Measurements from ENCODE around the gene LRRTM4. TPM values are rescaled to one million over a fixed set of nuclear protein-coding genes. Genes with fewer than 3 reads are reported as not detected.
"Not testable (repeated sequence)": the region's sequence is repeated elsewhere in the genome, so short reads cannot be mapped to it uniquely, and the experiment has no call there.

The LRRTM4 gene
- total RNA-seq, 1 experiment from 2014 or later = 1.1 TPM

GRCh38 chr2:77169426-77169825 lies 352.8 kb downstream of the LRRTM4 start:
- no peak for DNase-seq (ENCODE audit: low spot score)

- DNase-seq (ENCODE audit: low spot score) = not testable (repeated sequence)
These were observed 358.2 kb downstream of the LRRTM4 start for GRCh38 chr2:77164021-77164420.

GRCh38 chr2:77161009-77161408 lies 361.2 kb downstream of the LRRTM4 start:
- peak; percentile 54 for DNase-seq (ENCODE audit: low spot score)

DNA sequence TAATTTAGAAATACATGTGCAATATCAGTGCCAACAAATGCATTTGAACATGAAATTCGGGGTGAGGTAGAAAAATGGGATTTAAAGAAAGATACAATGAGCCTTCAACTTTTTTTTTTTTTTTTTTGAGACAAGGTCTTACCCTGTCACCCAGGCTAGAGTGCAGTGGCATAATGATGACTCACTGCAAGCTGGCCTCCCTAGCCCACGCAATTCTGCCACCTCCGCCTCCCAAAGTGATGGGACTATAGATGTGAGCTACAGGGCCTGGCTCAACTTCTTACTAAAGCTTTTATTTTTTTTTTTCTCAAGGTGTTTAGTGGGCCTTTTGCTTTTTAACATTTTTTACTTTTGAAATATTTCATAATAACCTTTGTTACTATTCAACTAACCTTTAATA lies 365.6 kb downstream of the LRRTM4 start:
- DNase-seq (ENCODE audit: low spot score) = peak; percentile 44

DNA sequence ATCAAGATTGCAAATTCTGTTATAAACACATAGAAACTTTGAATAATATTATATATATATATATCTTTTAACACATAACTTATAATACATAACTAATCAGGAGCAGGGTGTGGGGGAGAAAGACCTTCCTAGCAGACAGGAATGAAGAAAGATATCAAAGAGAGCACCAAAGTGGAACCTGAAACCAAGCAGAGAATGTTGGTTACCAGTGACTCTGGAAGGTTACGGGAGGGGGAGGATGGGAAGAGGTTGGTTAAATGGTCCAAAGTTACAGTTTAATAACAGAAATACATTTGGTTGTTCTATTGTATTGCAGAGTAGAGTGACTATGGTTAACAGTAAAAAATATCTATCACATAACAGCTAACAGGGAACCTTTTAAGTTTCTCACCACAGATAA lies 366.7 kb downstream of the LRRTM4 start:
- DNase-seq (ENCODE audit: low spot score) = no peak

GRCh38 chr2:77149565-77149964 lies 372.6 kb downstream of the LRRTM4 start:
- DNase-seq (ENCODE audit: low spot score) = no peak

DNA sequence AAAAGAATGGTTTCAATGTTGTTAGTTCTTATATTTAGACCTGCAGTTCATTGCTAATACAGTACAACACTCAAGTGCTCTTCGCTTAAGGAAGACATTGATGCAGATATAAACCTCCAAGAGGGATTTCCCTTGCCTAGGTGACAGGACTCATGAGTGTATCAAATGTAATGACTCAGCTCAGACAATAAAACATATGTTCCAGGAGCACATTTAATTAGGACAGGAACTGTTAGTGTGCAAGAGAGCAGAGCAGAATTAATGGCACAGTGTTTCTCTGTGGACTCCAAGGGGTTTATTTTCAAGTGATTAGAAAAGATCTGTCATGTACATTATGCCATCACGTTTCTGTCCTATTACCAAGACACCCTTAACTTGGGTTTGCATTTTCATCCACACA lies 375.0 kb downstream of the LRRTM4 start:
- DNase-seq (ENCODE audit: low spot score) = no peak

DNA sequence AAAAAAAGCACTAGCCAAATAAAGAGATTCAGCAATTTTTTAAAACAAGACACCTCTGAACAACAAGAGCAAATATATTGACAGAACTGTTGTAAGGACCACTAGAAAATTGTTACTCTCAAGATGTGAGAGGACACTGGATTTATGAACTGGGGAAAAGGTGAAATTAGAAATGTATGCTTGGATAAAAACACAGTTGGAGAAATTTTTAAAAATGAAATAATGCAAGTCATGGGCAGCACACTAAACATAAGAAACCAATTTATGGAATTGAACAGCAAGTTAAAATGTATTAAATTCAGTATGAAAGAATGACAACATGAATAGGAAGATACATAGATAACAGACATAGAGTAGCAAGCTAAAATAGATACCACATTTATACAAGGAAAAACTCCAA lies 377.4 kb downstream of the LRRTM4 start:
- DNase-seq (ENCODE audit: low spot score) = no peak

GRCh38 chr2:77142141-77142540 lies 380.0 kb downstream of the LRRTM4 start:
- no peak for DNase-seq (ENCODE audit: low spot score)

DNA sequence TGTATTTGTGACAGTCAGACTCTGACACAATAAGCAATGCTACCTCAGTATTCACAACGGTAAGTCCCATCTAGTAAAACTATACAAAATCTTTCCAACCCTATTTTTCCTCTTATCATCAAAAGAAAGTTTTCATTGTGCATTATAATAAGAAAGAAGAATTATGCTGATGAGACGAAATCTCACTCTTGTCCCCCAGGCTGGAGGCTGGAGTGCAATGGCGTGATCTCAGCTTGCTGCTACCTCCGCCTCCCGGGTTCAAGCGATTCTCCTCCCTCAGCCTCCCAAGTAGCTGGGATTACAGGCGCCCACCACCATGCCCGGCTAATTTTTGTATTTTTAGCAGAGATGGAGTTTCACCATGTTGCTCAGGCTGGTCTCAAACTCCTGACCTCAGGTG lies 393.7 kb downstream of the LRRTM4 start:
- DNase-seq (ENCODE audit: low spot score) = not testable (repeated sequence)

DNA sequence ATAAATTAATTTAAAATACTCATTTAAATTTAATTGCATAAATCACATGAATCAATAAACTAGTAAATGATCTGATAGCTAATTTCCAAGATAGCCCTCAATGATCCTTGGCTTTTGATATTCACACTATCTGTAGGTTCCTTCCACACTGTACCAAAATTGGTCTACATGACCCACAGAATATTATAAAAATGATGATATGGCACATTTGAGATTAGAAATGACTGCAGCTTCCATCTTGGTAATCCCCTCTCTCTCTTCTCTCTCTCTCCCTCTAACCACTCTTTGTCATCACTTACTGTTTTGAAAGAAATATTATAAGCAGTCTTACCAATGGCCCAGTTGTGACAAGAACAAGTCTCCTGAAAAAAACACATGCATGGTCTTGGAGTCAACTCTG lies 394.8 kb downstream of the LRRTM4 start:
- no peak for DNase-seq (ENCODE audit: low spot score)

DNA sequence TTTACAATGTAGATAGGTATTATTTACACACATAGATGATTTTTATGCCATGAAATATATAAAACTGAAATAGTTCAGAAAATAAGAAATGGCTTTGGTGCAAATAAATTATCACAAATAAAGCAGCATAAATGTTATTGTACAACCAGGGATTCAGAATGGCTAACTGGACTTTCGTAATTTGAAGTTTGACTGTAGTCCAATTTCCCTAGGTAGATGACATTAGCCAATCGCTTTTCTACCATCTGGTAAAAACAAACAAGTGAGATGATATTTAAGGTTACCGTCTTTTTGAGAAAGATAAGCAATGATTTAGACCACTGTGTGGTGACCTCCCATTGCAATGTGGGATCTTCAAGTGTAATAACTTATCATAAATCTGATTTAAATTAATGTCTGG lies 400.7 kb downstream of the LRRTM4 start:
- no peak for DNase-seq (ENCODE audit: low spot score)

GRCh38 chr2:77119333-77119732 lies 402.8 kb downstream of the LRRTM4 start:
- no peak for DNase-seq (ENCODE audit: low spot score)

GRCh38 chr2:77108915-77109314 lies 413.3 kb downstream of the LRRTM4 start:
- DNase-seq (ENCODE audit: low spot score) = no peak

DNA sequence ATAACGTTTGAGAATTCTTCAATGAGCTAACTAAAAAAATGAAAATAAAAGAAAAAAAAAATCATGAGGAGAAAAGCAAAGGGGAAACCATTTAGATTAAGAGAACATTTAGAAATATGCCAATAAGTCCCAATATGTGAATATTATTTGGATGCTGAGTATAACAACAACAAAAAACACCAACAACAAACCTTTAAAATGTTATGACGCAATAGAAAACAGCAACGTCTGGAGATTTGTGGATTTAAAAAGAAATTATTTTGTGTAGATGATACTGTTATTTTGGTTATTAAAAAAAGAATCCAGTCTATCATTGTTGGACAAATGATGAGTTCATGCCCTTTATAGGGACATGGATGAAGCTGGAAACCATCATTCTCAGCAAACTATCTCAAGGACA lies 417.2 kb downstream of the LRRTM4 start:
- DNase-seq (ENCODE audit: low spot score) = no peak

DNA sequence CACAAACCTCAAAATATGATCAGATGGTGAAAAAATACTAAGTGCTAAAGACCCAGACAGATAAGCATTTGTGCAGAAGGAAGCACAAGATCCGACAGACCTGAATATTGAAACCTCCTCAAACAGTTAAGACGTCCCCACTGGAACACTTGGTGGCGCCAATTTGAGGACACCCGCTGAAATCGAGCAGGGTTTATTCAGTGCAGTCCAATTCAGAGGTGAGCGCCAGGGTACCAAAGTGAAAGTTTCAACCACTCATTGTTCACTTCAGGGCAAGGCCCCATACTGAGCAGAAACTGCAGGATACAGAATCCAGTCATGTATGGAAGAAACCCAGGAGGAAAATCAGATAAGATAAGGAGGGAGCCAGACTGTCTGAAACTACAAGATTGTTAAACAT lies 417.6 kb downstream of the LRRTM4 start:
- DNase-seq (ENCODE audit: low spot score) = peak; percentile 48

GRCh38 chr2:77102927-77103326 lies 419.2 kb downstream of the LRRTM4 start:
- DNase-seq (ENCODE audit: low spot score) = no peak

DNA sequence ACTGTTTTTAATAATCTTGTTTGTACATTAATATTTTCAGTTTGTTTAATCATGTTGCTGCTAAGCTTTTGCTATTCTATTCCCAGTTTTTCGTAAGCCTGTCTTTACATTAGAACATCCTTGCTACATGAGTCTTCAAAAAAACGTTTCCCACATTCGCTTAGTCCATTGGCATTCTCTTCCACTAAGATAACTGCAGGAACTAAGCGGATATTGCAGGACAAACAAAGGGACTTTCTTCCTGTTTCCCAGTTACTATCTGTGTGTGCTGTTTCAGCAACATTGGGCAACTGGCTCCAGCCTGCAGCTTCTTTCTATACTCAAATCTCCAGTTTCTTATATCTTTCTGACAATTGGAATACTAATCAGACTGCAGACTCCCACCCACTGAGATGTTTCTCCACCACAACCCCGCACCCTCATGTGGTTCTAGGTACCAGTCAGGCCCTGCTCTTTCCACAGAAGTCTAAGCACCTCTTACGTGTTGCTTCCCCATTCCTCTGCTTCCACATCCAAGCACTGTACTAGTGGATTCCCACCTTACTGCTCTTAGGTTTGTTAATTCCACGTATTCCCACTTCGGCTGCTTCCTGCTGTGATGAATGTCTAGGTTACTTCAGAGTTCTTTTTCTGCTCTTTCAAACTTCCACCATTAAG lies 420.3 kb downstream of the LRRTM4 start:
- no peak for DNase-seq (ENCODE audit: low spot score)

GRCh38 chr2:77099961-77100360 lies 422.2 kb downstream of the LRRTM4 start:
- DNase-seq (ENCODE audit: low spot score) = no peak

DNA sequence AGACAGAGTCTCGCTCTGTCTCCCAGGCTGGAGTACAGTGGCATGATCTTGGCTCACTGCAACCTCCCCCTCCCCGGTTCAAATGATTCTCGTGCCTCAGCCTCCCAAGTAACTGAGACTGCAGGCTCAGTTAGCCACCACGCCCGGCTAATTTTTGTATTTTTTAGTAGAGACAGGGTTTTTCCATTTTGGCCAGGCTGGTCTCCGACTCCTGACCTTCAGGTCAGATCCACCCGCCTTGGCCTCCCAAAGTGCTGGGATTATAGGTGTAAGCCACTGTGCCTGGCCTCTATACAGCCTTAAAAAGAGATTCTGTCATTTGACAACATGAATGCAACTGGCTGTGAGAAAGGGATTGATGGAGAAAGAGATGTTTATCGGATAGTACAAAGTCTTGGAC lies 426.7 kb downstream of the LRRTM4 start:
- DNase-seq (ENCODE audit: low spot score) = not testable (repeated sequence)

- DNase-seq (ENCODE audit: low spot score) = no peak
These were observed 427.1 kb downstream of the LRRTM4 start for GRCh38 chr2:77095096-77095495.

- DNase-seq (ENCODE audit: low spot score) = not testable (repeated sequence)
These were observed 433.8 kb downstream of the LRRTM4 start for GRCh38 chr2:77088424-77088823.

DNA sequence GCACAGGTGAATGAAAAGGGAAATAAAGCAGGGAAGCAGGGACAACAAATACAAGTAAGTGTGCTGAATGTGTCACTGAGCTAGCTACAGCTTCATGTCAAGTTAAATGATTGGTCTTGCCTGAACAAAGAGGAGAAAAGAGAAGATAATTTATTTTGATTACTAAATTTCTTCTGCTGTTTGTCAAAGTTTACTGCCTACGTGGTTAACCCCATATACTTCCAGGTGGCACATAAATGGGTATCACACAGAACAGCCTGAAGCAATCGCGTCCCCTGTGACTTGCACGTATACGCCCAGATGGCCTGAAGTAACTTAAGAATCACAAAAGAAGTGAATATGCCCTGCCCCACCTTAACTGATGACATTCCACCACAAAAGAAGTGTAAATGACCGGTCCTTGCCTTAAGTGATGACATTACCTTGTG lies 434.2 kb downstream of the LRRTM4 start:
- no peak for DNase-seq (ENCODE audit: low spot score)

- DNase-seq (ENCODE audit: low spot score) = no peak
These were observed 435.7 kb downstream of the LRRTM4 start for GRCh38 chr2:77086478-77086877.

Data from H4 (cell line).